Loucy (cell line): ENCODE data around the gene FABP7.
A peak's percentile ranks its signal among the peaks of the same experiment; 100 is the strongest.

ENCODE experiments used
- CTCF ChIP-seq: fragments of 200-600 bp; sonication (generic); conservative IDR thresholded peaks from 2 replicates; pipeline ENCODE4 v1.5.1; 2014; ENCODE audit warnings: mild to moderate bottlenecking, antibody characterized with exemption, low read length
- EZH2phosphoT487 ChIP-seq: fragments of 200-600 bp; IDR thresholded peaks from 2 replicates; pipeline ENCODE4 v1.6.1; 2018; ENCODE audit warnings: antibody characterized with exemption, mild to moderate bottlenecking, moderate library complexity, borderline replicate concordance

GRCh38 chr6:122730775-122731386 is 48.6 kb upstream of the FABP7 start:
- TF ChIP-seq CTCF (peak; percentile 87), EZH2phosphoT487 (no peak)
